NCI-H187 treated with DMSO at 0.1 percent for 48 hours (cell line): ENCODE data around the gene RNF168.
"Not testable (repeated sequence)": the region's sequence is repeated elsewhere in the genome, so short reads cannot be mapped to it uniquely, and the experiment has no call there.

Experiments used
- DNase-seq: peaks from one replicate; lab custom pipeline; 2025; lab: John Stamatoyannopoulos, UW

RNF168 gene

GRCh38 chr3:196503196-196504076, at the start of gene RNF168:
Gene RNF168 (minus strand): TSS chr3:196503768. CDS start chr3:196503173, 595 bp downstream.
- peak; percentile 68 for DNase-seq

DNA sequence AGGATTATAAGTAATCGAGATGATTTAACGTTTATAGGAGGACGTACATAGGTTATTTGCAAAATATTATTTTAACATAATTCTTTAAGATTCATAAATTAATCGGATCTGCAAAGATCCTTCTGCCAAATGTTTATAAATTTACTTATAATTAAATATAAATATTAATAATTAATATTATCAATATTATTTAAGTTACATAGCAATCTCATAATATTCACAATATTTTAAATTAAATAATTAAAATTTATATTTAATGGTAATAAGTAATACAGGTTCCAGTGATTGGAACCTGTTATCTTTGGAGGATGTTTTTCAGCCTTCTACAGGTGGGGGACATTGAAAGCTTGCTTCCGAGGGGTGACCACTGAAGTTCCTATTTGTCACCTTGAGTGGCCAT, 48.7 kb upstream of the RNF168 start:
- no peak for DNase-seq

- DNase-seq, result not testable (repeated sequence)
These were observed 46.6 kb upstream of the RNF168 start for GRCh38 chr3:196550172-196550571.

DNA sequence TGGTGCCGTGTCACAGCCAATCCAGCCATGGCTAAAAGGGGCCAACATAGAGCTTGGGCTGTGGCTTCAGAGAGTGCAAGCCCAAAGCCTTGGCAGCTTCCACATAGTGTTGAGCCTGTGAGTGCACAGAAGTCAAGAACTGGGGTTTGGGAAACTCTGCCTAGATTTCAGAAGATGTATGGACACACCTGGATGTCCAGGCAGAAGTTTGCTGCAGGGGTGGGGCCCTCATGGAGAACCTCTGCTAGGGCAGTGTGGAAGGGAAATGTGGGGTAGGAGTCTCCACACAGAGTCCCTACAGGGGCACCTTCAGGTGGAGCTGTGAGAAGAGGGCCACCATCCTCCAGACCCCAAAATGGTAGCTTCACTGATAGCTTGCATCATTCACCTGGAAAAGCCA, 45.7 kb upstream of the RNF168 start:
- DNase-seq, result not testable (repeated sequence)

GRCh38 chr3:196547067-196547466, 43.5 kb upstream of the RNF168 start:
- no peak for DNase-seq

DNA sequence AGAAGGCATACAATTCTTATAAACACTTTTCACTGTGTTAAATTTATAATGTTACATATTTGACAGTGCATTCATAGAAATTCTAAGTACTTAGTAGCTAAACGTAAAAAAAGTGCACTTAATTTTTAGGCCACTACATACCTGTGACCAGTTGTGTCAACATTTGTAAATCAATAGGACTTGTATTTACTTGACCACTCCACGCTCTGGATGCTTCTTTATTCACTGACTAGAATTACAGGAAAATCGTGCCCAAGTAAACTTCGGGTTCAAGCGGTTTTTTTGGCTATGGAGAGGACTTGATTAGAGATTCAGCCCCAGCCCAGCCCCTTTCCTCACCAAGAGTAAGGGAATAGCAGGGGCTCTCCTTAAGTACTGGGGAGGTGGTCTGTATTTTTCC, 43.0 kb upstream of the RNF168 start:
- DNase-seq, result no peak

- no peak for DNase-seq
These were observed 41.0 kb upstream of the RNF168 start for GRCh38 chr3:196544491-196544992.

- DNase-seq, result no peak
These were observed 38.3 kb upstream of the RNF168 start for GRCh38 chr3:196541684-196542445.

DNA sequence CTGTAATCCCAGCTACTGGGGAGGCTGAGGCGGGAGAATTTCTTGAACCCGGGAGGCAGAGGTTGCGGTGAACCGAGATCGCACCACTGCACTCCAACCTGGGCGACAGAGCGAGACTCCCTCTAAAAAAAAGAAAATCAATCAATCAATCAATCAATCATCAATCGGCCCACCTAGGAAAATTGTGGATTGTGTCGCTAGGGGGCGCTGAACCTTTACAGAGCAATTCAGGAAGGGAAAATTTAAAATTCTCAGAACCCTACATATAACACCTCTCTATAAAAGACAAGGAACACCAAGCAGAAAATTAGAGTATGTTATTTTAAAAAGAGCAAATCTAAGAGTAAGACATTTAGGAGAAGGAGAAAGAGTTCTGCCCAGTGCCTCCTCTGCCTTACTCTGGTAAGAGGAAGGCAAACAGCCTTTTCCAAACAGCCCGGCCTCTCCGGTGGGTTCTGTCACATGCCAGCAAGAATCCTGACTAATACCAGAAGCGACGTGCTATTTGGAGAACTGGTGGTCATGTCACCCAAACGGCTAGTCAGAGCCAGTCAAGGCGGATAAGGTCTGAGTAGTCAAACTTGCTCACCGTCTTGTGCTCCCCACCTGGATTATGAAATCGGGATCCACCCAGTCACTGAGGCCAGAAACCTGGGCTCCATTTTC, 33.9 kb upstream of the RNF168 start:
- no peak for DNase-seq

- no peak for DNase-seq
These were observed 29.7 kb upstream of the RNF168 start for GRCh38 chr3:196533260-196533681.

DNA sequence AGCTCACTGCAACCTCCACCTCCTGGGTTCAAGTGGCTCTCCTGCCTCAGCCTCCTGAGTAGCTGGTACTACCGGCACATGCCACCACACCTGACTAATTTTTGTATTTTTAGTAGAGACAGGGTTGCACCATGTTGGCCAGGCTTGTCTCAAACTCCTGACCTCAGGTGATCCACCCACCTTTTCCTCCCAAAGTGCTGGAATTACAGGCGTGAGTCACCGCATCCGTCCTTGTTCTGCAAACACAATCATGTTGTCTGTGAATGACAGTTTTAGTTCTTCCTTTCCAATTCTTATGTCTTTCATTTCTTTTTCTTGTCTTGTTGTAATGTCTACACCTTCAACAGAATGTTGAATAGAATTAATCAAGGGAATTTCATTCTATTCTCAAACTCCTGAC, 27.9 kb upstream of the RNF168 start:
- DNase-seq, result no peak

DNA sequence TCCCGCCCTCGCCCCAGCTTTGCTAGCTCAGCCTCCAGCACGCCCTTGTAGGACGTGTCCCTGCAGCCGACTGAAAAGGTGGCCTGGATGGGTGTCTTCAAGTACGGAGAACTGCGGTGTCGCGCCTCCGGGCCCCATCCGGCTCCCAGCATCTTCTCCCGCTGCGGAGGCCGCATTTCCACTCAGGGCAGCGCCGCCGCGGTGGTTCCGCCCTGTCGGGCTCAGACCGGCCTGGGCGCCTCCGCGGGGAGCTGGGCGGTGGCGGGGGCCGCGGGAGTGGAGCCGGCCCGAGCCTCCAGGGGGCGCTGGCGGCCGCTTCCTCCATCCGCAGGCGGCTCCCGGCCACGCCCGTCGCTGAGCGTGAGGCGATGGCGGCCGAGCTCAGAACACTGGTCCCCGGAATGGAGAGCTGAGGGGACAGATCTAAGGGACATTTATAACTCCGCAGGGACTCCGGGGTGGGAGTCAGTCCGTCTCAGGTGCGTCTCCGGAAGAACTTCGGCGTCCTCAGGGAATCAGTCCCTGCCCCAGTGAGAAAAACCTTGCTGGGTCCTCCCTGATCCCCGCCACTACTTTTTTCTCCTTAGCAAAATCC, 25.2 kb upstream of the RNF168 start:
- no peak for DNase-seq

DNA sequence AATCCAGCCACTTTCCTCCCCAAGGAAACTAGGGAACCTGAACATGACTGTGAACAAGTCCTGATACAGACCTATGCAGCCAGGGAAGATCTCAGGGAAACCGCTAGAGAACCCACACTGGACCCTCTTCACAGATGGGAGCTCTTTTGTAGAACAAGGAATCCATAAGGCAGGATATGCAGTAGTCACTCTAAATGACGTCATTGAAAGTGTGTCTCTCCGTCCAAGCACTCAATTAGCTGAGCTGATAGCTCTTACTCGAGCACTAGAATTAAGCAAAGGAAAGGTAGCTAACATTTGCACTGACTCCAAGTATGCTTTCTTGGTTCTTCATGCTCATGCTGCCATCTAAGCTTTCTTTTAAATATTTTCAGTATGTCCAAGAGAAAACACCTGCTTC, 21.6 kb upstream of the RNF168 start:
- no peak for DNase-seq

GRCh38 chr3:196524527-196524926, 21.0 kb upstream of the RNF168 start:
- no peak for DNase-seq

DNA sequence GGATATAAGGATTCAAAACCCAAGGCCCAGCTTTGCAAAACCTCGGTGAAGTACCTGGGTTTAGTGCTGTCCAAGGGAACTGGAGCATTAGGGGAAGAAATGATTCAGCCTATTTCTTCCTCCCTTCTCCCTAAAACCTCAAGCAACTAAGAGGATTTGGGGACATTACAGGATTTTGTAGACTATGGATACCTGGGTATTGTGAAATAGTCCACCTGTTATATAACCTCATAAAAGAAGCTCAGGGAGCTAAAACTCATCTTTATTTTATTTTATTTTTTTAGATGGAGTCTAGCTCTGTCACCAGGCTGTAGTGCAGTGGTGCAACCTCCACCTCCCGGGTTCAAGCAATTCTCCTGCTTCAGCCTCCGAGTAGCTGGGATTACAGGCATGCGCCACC, 20.3 kb upstream of the RNF168 start:
- DNase-seq, result no peak

DNA sequence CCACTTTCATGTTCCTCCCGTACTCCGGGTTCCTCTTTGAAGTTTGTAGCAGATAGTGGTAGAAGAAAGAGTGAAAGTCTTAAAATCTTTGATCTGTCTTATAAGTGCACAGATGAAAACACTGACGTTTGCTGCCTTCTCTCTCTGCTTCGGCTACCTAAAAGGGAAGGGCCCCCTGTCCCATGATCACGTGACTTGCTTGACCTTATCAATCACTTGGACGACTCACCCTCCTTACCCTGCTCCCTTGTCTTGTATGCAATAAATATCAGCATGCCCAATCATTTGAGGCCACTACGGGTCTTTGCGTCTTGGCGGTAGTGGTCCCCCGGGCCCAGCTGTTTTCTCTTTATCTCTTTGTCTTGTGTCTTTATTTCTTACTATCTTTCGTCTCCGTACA, 17.7 kb upstream of the RNF168 start:
- not testable (repeated sequence) for DNase-seq

DNA sequence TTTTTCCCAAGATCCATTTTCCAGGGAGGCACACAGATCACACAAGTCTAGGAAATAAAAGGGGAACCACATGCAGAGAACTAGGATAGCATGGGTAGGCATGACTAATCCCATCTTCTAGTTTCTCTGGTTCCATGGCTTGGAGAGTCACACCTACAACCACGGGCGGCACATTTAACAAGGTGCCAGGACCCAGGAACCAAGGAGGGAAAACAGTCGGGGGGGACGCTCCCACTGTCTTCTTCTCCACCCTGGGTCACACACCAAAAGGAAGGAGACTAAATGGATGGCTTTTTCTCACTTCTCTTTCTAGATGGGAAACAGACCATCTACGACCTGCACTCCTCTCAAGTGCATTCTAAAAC, 16.1 kb upstream of the RNF168 start:
- DNase-seq, result no peak

DNA sequence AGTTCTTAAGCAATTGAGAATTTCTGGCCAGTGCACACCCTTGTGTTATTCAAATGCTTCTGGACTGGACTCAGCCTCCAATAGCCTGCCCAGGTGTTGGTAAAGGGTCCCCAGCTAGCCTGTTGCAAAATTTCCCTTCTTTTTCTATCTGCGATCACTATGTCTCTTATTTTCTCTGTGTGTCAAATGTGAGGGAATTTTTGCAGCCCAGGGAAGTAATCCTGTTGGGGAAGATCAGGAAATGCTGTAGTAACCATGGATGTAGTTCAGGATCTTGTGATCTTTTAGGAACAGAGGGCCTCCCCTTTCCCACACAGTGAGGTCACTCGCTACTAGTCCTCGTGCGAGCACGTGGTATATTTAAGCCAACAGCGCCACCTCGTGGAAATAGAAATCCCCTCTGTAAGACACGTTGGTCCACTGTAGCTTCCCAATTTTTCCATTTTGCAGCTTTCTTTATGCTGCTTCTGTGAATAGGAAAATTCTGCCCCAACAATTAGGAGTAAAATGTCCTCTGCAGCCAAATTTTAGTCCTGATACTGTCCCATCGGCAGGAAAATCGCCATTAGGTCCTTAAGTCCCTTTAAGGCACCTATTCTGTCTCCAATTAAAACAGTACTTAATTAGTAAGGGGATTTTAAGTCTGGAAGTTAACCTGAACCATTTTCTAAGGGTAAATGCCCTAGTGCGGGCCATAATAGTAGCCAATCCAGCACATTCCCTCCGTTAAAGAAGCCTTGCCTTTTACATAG, 15.6 kb upstream of the RNF168 start:
- DNase-seq, result no peak

- no peak for DNase-seq
These were observed 14.4 kb upstream of the RNF168 start for GRCh38 chr3:196517919-196518318.

DNA sequence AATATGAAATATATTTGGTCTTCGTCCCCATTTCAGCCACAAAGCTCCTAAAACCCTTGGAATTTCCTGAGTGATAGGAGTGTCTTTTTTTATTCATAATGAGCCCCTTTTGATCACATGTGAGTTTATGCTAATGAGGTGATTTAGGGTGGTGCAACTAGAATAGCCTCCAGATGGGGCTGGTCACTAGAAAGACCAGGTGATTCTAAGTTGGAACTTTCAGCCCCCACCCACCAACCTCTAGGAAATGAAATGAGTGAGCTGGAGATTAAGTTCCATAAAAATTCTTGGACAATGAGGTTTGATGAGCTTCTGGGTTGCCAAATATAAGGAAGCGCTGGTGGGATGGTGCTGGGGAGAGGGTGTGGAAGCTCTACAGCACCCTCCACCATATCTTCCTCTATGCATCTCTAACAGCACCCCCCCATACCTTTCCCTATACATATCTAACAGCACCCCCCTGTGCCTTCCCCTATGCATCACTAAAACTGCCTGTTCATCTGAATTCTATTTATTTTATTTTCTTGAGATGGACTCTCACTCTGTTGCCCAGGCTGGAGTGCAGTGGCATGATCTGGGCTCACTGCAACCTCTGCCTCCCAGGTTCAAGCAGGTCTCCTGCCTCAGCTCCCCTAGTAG, 13.7 kb upstream of the RNF168 start:
- DNase-seq, result no peak
